GM12873 (cell line): ENCODE results near the gene MRPL51.
A peak's percentile ranks its signal among the peaks of the same experiment; 100 is the strongest.

Experiments used
- CTCF ChIP-seq: IDR thresholded peaks from 2 replicates; pipeline ENCODE4 v1.5.1; 2012; ENCODE audit warnings: low read depth, mild to moderate bottlenecking, moderate library complexity, low read length, control low read depth; ENCODE audit not compliant: insufficient read depth; ENCODE audit errors: missing control alignments

MRPL51 gene

GRCh38 chr12:6470375-6471163 is 22.5 kb downstream of the MRPL51 start, which contains the start of gene VAMP1:
TSS of gene VAMP1 (minus strand) at chr12:6470677. CDS start at chr12:6470531, 146 bp downstream.
- TF ChIP-seq CTCF: no peak

- no peak for TF ChIP-seq CTCF
Observed at GRCh38 chr12:6469609-6470374, 23.3 kb downstream of the MRPL51 start.

GRCh38 chr12:6469092-6469491 is 24.0 kb downstream of the MRPL51 start:
- no peak for TF ChIP-seq CTCF

GRCh38 chr12:6468283-6468575 is 24.8 kb downstream of the MRPL51 start:
- TF ChIP-seq CTCF: no peak

GRCh38 chr12:6466184-6466573 is 26.9 kb downstream of the MRPL51 start:
- no peak for TF ChIP-seq CTCF

GRCh38 chr12:6465467-6466183 is 27.4 kb downstream of the MRPL51 start:
- TF ChIP-seq CTCF: peak; percentile 92

GRCh38 chr12:6464531-6464930 is 28.5 kb downstream of the MRPL51 start:
- no peak for TF ChIP-seq CTCF
